ENCODE measurements around the gene ZPBP. TPM values are rescaled to one million over a fixed set of nuclear protein-coding genes. Genes with fewer than 3 reads are reported as not detected.
A peak's percentile ranks its signal among the peaks of the same experiment; 100 is the strongest.

ZPBP gene
- total RNA-seq, 1 experiment from 2014 or later = not detected

DNA sequence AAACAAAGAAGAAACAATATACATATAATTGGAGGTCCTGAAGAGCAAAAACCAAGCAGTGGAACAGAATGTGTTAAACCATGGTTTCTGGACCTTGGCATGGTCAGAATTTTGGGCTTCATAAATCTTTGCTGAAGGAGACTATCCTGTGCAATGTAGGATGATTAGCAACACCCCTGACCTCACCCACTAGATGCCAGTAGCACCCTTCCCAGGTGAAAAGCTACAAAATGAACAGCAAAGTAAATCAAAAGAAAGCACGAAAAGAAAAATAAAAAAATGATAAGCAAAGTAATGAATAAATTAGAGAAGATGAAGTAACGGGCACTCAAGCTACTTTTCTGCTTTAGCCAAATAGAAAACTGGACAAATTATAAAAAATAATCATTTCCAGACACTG is 19.2 kb upstream of the ZPBP start:
- no peak overlapping the region for H3K4me2 ChIP-seq (ENCODE audit: insufficient read depth, insufficient read length, low read length)
- no peak overlapping the region for H3K56ac ChIP-seq (ENCODE audit: insufficient read length, low read depth, low read length)
- H2AFZ ChIP-seq (ENCODE audit: low read length) = no peak overlapping the region
- DNase-seq = no peak
- no peak overlapping the region for H3K27ac ChIP-seq (ENCODE audit: insufficient read length, low read depth, low read length)
- H2AK5ac ChIP-seq (ENCODE audit: insufficient read length, low read length) = no peak overlapping the region
- H2BK120ac ChIP-seq (ENCODE audit: low read depth, low read length, poor library complexity, severe bottlenecking) = no peak overlapping the region
- Mint-ChIP-seq H3K4me1 (no peaks in the 10 kb centered on the region), H3K4me3 (no peak overlapping the region), H3K9me3 (peaks cover 20 to 24% of the 10 kb centered on the region in 2 experiments), H3K27me3 (ENCODE audit: low read depth) (no peaks in the 10 kb centered on the region; the same call in 1 of the 2 replicates), H3K27ac (peak overlapping the region in 1 of 3 experiments; percentile 7; a peak in 1 of 7 replicates), H3K36me3 (ENCODE audit: insufficient read depth in 1 of 3, low read depth in 3 of 3) (peaks cover 6 to 15% (median 6%) of the 10 kb centered on the region in 3 experiments; a peak in 6 of 7 replicates)
- no peaks in the 10 kb centered on the region for H3K23me2 ChIP-seq (ENCODE audit: insufficient read length, low read depth, low read length, poor library complexity, severe bottlenecking)
- H4K8ac ChIP-seq (replicated peaks; ENCODE audit: insufficient read length, low read depth, low read length) = no peak overlapping the region
- H3K23ac ChIP-seq (ENCODE audit: insufficient read length, low read depth, low read length) = no peak overlapping the region
- no peaks in the 10 kb centered on the region for H4K20me1 ChIP-seq (ENCODE audit: control insufficient read depth, insufficient read depth, insufficient read length)
- no peak overlapping the region for H2BK15ac ChIP-seq (ENCODE audit: low read depth, low read length)
- H3K79me1 ChIP-seq (ENCODE audit: insufficient read depth, low read depth, low read length, poor library complexity, severe bottlenecking) = no peaks in the 10 kb centered on the region
- no peak overlapping the region for H4K5ac ChIP-seq (ENCODE audit: insufficient read length, low read depth, low read length)
- H3K9ac ChIP-seq (ENCODE audit: extremely low read depth, insufficient read length, low read length) = no peak overlapping the region
- TF ChIP-seq, protein P1, sequence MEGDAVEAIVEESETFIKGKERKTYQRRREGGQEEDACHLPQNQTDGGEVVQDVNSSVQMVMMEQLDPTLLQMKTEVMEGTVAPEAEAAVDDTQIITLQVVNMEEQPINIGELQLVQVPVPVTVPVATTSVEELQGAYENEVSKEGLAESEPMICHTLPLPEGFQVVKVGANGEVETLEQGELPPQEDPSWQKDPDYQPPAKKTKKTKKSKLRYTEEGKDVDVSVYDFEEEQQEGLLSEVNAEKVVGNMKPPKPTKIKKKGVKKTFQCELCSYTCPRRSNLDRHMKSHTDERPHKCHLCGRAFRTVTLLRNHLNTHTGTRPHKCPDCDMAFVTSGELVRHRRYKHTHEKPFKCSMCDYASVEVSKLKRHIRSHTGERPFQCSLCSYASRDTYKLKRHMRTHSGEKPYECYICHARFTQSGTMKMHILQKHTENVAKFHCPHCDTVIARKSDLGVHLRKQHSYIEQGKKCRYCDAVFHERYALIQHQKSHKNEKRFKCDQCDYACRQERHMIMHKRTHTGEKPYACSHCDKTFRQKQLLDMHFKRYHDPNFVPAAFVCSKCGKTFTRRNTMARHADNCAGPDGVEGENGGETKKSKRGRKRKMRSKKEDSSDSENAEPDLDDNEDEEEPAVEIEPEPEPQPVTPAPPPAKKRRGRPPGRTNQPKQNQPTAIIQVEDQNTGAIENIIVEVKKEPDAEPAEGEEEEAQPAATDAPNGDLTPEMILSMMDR (conservative IDR thresholded peaks at IDR 0.05) = no peak
- H3K4ac ChIP-seq (ENCODE audit: low read depth, low read length) = no peak overlapping the region
- no CpG with 5 or more reads among the region's 2 CpGs for WGBS (ENCODE audit: extremely low coverage, insufficient read length, low lambda C conversion rate)
- no peak overlapping the region for H3K14ac ChIP-seq (ENCODE audit: insufficient read depth, low read length)
- no peak overlapping the region for H2BK5ac ChIP-seq (ENCODE audit: insufficient read length, low read length)
- H3K27me3 ChIP-seq (ENCODE audit: insufficient read depth, low read length) = no peaks in the 10 kb centered on the region
- no peak overlapping the region for H3K18ac ChIP-seq (ENCODE audit: insufficient read length, low read depth, low read length)
- no peak overlapping the region for H3T11ph ChIP-seq (ENCODE audit: low read length)
- H3K79me2 ChIP-seq (ENCODE audit: insufficient read depth, low read length) = no peaks in the 10 kb centered on the region
- no peak overlapping the region for H2BK20ac ChIP-seq (ENCODE audit: low read depth, low read length, poor library complexity, severe bottlenecking)
- no peak overlapping the region for H2BK12ac ChIP-seq (ENCODE audit: insufficient read length, low read depth, low read length)
- H3K9me3 ChIP-seq (ENCODE audit: control insufficient read depth, low read depth, low read length) = no peaks in the 10 kb centered on the region
- no peak overlapping the region for H4K91ac ChIP-seq (ENCODE audit: insufficient read length, low read depth, low read length)
- H3K4me1 ChIP-seq (ENCODE audit: insufficient read depth, low read length) = no peaks in the 10 kb centered on the region

Measured in H9 (cell line).